Measurements from ENCODE around the gene LPAR6. TPM values are rescaled to one million over a fixed set of nuclear protein-coding genes. Genes with fewer than 3 reads are reported as not detected.
A peak's percentile ranks its signal among the peaks of the same experiment; 100 is the strongest.
"Not testable (repeated sequence)": the region's sequence is repeated elsewhere in the genome, so short reads cannot be mapped to it uniquely, and the experiment has no call there.

Gene LPAR6
- polyA plus RNA-seq = 24.7 TPM
- long read RNA-seq, donor 1, partial matches to known transcripts = 9 of 9 reads
- long read RNA-seq, donor 1, other reads (novel, unspliced or antisense) = 0 of 9 reads
- long read RNA-seq, donor 2, partial matches to known transcripts = 26 of 27 reads
- long read RNA-seq, donor 2, other reads (novel, unspliced or antisense) = 0 of 27 reads
- long read RNA-seq, donor 3 = 0 reads
- long read RNA-seq, donor 4 = 0 reads
- long read RNA-seq, donor 5, partial matches to known transcripts = 19 of 20 reads
- long read RNA-seq, donor 5, other reads (novel, unspliced or antisense) = 0 of 20 reads
- long read RNA-seq, donor 6 = 0 reads
- long read RNA-seq, donor 7 = 0 reads
- long read RNA-seq, donor 8 = 0 reads
- long read RNA-seq, donor 9 = 0 reads
- long read RNA-seq, donor 10, partial matches to known transcripts = 33 of 33 reads
- long read RNA-seq, donor 10, other reads (novel, unspliced or antisense) = 0 of 33 reads
- long read RNA-seq, donor 11, partial matches to known transcripts = 25 of 26 reads
- long read RNA-seq, donor 11, other reads (novel, unspliced or antisense) = 0 of 26 reads

- 0% methylated on average over 2 of the region's 4 CpGs for WGBS (ENCODE audit: insufficient coverage, low lambda C conversion rate)
- peak; percentile 56 to 84 for DNase-seq
Measured at GRCh38 chr13:48412881-48413351, at the start of gene LPAR6. Gene LPAR6, minus strand, starts transcription at chr13:48413113. Its CDS starts 690 bp downstream, at chr13:48412423.

GRCh38 chr13:48457578-48458242, 44.8 kb upstream of the LPAR6 start:
- Histone ChIP-seq H3K27ac (ENCODE audit: low read length) (no peak overlapping the region), H3K36me3 (ENCODE audit: control insufficient read depth, insufficient read depth, low read length) (peaks cover 28% of the 10 kb centered on the region), H3K9me3 (ENCODE audit: control insufficient read depth, low read depth, low read length) (no peaks in the 10 kb centered on the region), H3K27me3 (ENCODE audit: control insufficient read depth, insufficient read depth, low read length) (no peaks in the 10 kb centered on the region), H3K4me3 (ENCODE audit: low read length) (no peak overlapping the region), H3K4me1 (ENCODE audit: control insufficient read depth, insufficient read depth, low read length) (no peaks in the 10 kb centered on the region)
- no CpG with 5 or more reads among the region's 28 CpGs for WGBS (ENCODE audit: insufficient coverage, low lambda C conversion rate)
- no peak for DNase-seq

More at GRCh38 chr13:48412881-48413351, at the start of gene LPAR6:
- no peaks in the 10 kb centered on the region for H3K9me3 ChIP-seq (ENCODE audit: control insufficient read depth, low read depth, low read length)
- no peaks in the 10 kb centered on the region for H3K27me3 ChIP-seq (ENCODE audit: control insufficient read depth, insufficient read depth, low read length)
- peaks cover 2% of the 10 kb centered on the region for H3K36me3 ChIP-seq (ENCODE audit: control insufficient read depth, insufficient read depth, low read length)
- H3K4me1 ChIP-seq (ENCODE audit: control insufficient read depth, insufficient read depth, low read length) = no peaks in the 10 kb centered on the region
- peak within 1 kb of the TSS; percentile 78 for H3K27ac ChIP-seq (ENCODE audit: low read length)
- peak within 1 kb of the TSS; percentile 54 for H3K4me3 ChIP-seq (ENCODE audit: low read length)

- peaks cover 28% of the 10 kb centered on the region for H3K36me3 ChIP-seq (ENCODE audit: control insufficient read depth, insufficient read depth, low read length)
Measured at GRCh38 chr13:48456546-48456945, 43.6 kb upstream of the LPAR6 start.

GRCh38 chr13:48451196-48451595, 38.3 kb upstream of the LPAR6 start:
- not testable (repeated sequence) for H3K9me3 ChIP-seq (ENCODE audit: control insufficient read depth, low read depth, low read length); H3K27ac ChIP-seq (ENCODE audit: low read length); H3K27me3 ChIP-seq (ENCODE audit: control insufficient read depth, insufficient read depth, low read length); H3K4me3 ChIP-seq (ENCODE audit: low read length); DNase-seq; H3K36me3 ChIP-seq (ENCODE audit: control insufficient read depth, insufficient read depth, low read length); H3K4me1 ChIP-seq (ENCODE audit: control insufficient read depth, insufficient read depth, low read length)

More at GRCh38 chr13:48456546-48456945, 43.6 kb upstream of the LPAR6 start:
- DNase-seq = no peak
- H3K4me1 ChIP-seq (ENCODE audit: control insufficient read depth, insufficient read depth, low read length) = no peaks in the 10 kb centered on the region
- no peaks in the 10 kb centered on the region for H3K9me3 ChIP-seq (ENCODE audit: control insufficient read depth, low read depth, low read length)
- no peak overlapping the region for H3K27ac ChIP-seq (ENCODE audit: low read length)
- H3K4me3 ChIP-seq (ENCODE audit: low read length) = no peak overlapping the region
- H3K27me3 ChIP-seq (ENCODE audit: control insufficient read depth, insufficient read depth, low read length) = no peaks in the 10 kb centered on the region
- no CpG with 5 or more reads among the region's 10 CpGs for WGBS (ENCODE audit: insufficient coverage, low lambda C conversion rate)

GRCh38 chr13:48449656-48450055, 36.7 kb upstream of the LPAR6 start:
- 80% methylated on average over 1 of the region's 2 CpGs for WGBS (ENCODE audit: insufficient coverage, low lambda C conversion rate)
- no peaks in the 10 kb centered on the region for H3K4me1 ChIP-seq (ENCODE audit: control insufficient read depth, insufficient read depth, low read length)
- no peaks in the 10 kb centered on the region for H3K27me3 ChIP-seq (ENCODE audit: control insufficient read depth, insufficient read depth, low read length)
- no peaks in the 10 kb centered on the region for H3K9me3 ChIP-seq (ENCODE audit: control insufficient read depth, low read depth, low read length)
- H3K4me3 ChIP-seq (ENCODE audit: low read length) = no peak overlapping the region
- peaks cover 2% of the 10 kb centered on the region for H3K36me3 ChIP-seq (ENCODE audit: control insufficient read depth, insufficient read depth, low read length)
- no peak for DNase-seq
- no peak overlapping the region for H3K27ac ChIP-seq (ENCODE audit: low read length)

GRCh38 chr13:48448959-48449614, 36.2 kb upstream of the LPAR6 start:
- no peaks in the 10 kb centered on the region for H3K4me1 ChIP-seq (ENCODE audit: control insufficient read depth, insufficient read depth, low read length)
- no peak overlapping the region for H3K4me3 ChIP-seq (ENCODE audit: low read length)
- DNase-seq = no peak
- H3K27me3 ChIP-seq (ENCODE audit: control insufficient read depth, insufficient read depth, low read length) = no peaks in the 10 kb centered on the region
- 91% methylated on average over 5 of the region's 6 CpGs for WGBS (ENCODE audit: insufficient coverage, low lambda C conversion rate)
- H3K36me3 ChIP-seq (ENCODE audit: control insufficient read depth, insufficient read depth, low read length) = no peaks in the 10 kb centered on the region
- no peak overlapping the region for H3K27ac ChIP-seq (ENCODE audit: low read length)
- H3K9me3 ChIP-seq (ENCODE audit: control insufficient read depth, low read depth, low read length) = no peaks in the 10 kb centered on the region

- no peak overlapping the region for H3K4me3 ChIP-seq (ENCODE audit: low read length)
- H3K4me1 ChIP-seq (ENCODE audit: control insufficient read depth, insufficient read depth, low read length) = no peaks in the 10 kb centered on the region
- no peak overlapping the region for H3K27ac ChIP-seq (ENCODE audit: low read length)
- no peak for DNase-seq
- WGBS (ENCODE audit: insufficient coverage, low lambda C conversion rate) = 100% methylated on average over 1 of the region's 3 CpGs
- no peaks in the 10 kb centered on the region for H3K9me3 ChIP-seq (ENCODE audit: control insufficient read depth, low read depth, low read length)
- H3K36me3 ChIP-seq (ENCODE audit: control insufficient read depth, insufficient read depth, low read length) = no peaks in the 10 kb centered on the region
- no peaks in the 10 kb centered on the region for H3K27me3 ChIP-seq (ENCODE audit: control insufficient read depth, insufficient read depth, low read length)
Measured at GRCh38 chr13:48448285-48448958, 35.5 kb upstream of the LPAR6 start.

- DNase-seq = no peak
- H3K27me3 ChIP-seq (ENCODE audit: control insufficient read depth, insufficient read depth, low read length) = no peaks in the 10 kb centered on the region
- H3K4me3 ChIP-seq (ENCODE audit: low read length) = no peak overlapping the region
- no peaks in the 10 kb centered on the region for H3K36me3 ChIP-seq (ENCODE audit: control insufficient read depth, insufficient read depth, low read length)
- 100% methylated on average over 1 of the region's 1 CpG for WGBS (ENCODE audit: insufficient coverage, low lambda C conversion rate)
- H3K9me3 ChIP-seq (ENCODE audit: control insufficient read depth, low read depth, low read length) = no peaks in the 10 kb centered on the region
- no peaks in the 10 kb centered on the region for H3K4me1 ChIP-seq (ENCODE audit: control insufficient read depth, insufficient read depth, low read length)
- H3K27ac ChIP-seq (ENCODE audit: low read length) = no peak overlapping the region
Measured at GRCh38 chr13:48446464-48446863, 33.6 kb upstream of the LPAR6 start.

- WGBS (ENCODE audit: insufficient coverage, low lambda C conversion rate) = 67% methylated on average over 1 of the region's 1 CpG
- Histone ChIP-seq H3K36me3 (ENCODE audit: control insufficient read depth, insufficient read depth, low read length) (no peaks in the 10 kb centered on the region), H3K4me1 (ENCODE audit: control insufficient read depth, insufficient read depth, low read length) (no peaks in the 10 kb centered on the region), H3K27ac (ENCODE audit: low read length) (no peak overlapping the region), H3K27me3 (ENCODE audit: control insufficient read depth, insufficient read depth, low read length) (no peaks in the 10 kb centered on the region), H3K9me3 (ENCODE audit: control insufficient read depth, low read depth, low read length) (no peaks in the 10 kb centered on the region), H3K4me3 (ENCODE audit: low read length) (no peak overlapping the region)
- DNase-seq = no peak
Measured at GRCh38 chr13:48443442-48444208, 30.7 kb upstream of the LPAR6 start.

Measured in large intestine (tissue), 12 donors.